ENCODE measurements around the gene BIN1. TPM values are rescaled to one million over a fixed set of nuclear protein-coding genes. Genes with fewer than 3 reads are reported as not detected.

The BIN1 gene
- total RNA-seq, 1 experiment from 2014 or later: 58.6 TPM

DNA sequence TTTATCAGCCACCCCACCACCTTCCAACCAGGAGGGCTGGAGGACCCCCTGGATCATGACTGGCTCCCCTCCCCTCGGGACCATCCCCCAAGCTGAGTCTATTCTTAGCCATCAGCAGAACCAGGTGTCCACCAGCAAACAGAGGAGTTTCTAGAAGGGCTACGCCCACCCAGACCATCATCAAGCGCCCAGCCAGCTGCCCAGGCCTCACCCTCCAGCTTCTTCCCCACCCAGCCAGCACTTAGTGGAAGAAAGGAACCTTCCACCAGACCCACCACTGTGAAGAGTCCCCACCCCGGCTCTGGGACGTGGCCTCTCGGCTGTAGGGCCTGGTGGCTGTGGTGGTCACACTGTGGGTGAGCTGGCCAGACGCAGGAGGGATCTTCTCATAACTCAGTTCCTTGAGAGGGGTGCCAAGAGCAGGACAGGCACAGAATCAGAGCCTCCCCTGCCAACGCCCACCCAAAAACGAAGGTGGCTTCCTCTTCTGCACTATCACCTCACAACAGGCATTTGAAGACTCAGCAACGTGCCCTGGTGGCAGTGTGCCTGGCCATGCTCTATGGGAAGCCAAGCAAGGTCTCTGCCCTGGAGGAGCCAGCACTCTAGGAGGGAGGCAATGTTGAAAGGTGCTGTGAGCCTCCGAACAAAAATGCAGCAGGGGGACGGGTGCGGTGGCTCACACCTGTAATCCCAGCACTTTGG, 19.0 kb downstream of the BIN1 start:
- Histone ChIP-seq H3K36me3 (ENCODE audit: control insufficient read depth, insufficient read depth, low read length) (no peaks in the 10 kb centered on the region), H3K4me3 (ENCODE audit: low read depth in 2 of 2, low read length in 2 of 2) (no peak overlapping the region), H3K4me1 (ENCODE audit: control insufficient read depth, insufficient read depth, low read length) (peaks cover 42% of the 10 kb centered on the region), H3K27me3 (ENCODE audit: control insufficient read depth, insufficient read depth, low read length) (no peaks in the 10 kb centered on the region), H3K9me3 (ENCODE audit: control insufficient read depth, insufficient read depth, low read depth, low read length) (no peaks in the 10 kb centered on the region), H3K27ac (ENCODE audit: low read length) (no peak overlapping the region)
- no TSS peak for BruUV-seq (replicated peaks)
- DNase-seq (ENCODE audit: low read depth, low spot score) (no peak), ATAC-seq (no peak)
- ChIA-PET CTCF (interaction anchor here (0.6 kb wide), 1 partner anchor 14 kb away, joined by 3 read pairs; no protein-coding TSS in a partner anchor), POLR2A (no interaction called here)
- in situ Hi-C loops (cut with HindIII; ENCODE audit: low pct_unique_long_range_greater_than_20kb, low sequenced_read_pairs): no loop called here
- no peak for TF ChIP-seq REST (IDR thresholded peaks at IDR 0.05; ENCODE audit: insufficient read depth in 1 of 2, low read depth in 2 of 2, low read length in 1 of 2)
- no peak for TF ChIP-seq POLR2AphosphoS5 (IDR thresholded peaks at IDR 0.05; ENCODE audit: low read depth, low read length)
- TF ChIP-seq TCF7L2 (IDR thresholded peaks at IDR 0.05; ENCODE audit: low read depth, low read length): no peak
- TF ChIP-seq SIN3A (IDR thresholded peaks at IDR 0.05; ENCODE audit: borderline replicate concordance, insufficient read depth, low read depth, low read length): no peak
- TF ChIP-seq, protein P1, sequence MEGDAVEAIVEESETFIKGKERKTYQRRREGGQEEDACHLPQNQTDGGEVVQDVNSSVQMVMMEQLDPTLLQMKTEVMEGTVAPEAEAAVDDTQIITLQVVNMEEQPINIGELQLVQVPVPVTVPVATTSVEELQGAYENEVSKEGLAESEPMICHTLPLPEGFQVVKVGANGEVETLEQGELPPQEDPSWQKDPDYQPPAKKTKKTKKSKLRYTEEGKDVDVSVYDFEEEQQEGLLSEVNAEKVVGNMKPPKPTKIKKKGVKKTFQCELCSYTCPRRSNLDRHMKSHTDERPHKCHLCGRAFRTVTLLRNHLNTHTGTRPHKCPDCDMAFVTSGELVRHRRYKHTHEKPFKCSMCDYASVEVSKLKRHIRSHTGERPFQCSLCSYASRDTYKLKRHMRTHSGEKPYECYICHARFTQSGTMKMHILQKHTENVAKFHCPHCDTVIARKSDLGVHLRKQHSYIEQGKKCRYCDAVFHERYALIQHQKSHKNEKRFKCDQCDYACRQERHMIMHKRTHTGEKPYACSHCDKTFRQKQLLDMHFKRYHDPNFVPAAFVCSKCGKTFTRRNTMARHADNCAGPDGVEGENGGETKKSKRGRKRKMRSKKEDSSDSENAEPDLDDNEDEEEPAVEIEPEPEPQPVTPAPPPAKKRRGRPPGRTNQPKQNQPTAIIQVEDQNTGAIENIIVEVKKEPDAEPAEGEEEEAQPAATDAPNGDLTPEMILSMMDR (IDR thresholded peaks at IDR 0.05): no peak
- intact Hi-C loops (cut with micrococcal nuclease; ENCODE audit: unreplicated experiment): no loop called here

- Histone ChIP-seq H3K27me3 (ENCODE audit: control insufficient read depth, insufficient read depth, low read length) (no peaks in the 10 kb centered on the region), H3K4me1 (ENCODE audit: control insufficient read depth, insufficient read depth, low read length) (peaks cover 48% of the 10 kb centered on the region), H3K27ac (ENCODE audit: low read length) (no peak overlapping the region), H3K4me3 (ENCODE audit: low read depth in 2 of 2, low read length in 2 of 2) (no peak overlapping the region), H3K36me3 (ENCODE audit: control insufficient read depth, insufficient read depth, low read length) (no peaks in the 10 kb centered on the region), H3K9me3 (ENCODE audit: control insufficient read depth, insufficient read depth, low read depth, low read length) (no peaks in the 10 kb centered on the region)
- DNase-seq (ENCODE audit: low read depth, low spot score): no peak
- CTCF ChIA-PET: interaction anchor here (0.6 kb wide), 1 partner anchor 13 kb away, joined by 3 read pairs; no protein-coding TSS in a partner anchor
- intact Hi-C loops (cut with micrococcal nuclease; ENCODE audit: unreplicated experiment): no loop called here
- BruUV-seq (replicated peaks): no TSS peak
- POLR2A ChIA-PET: no interaction called here
- in situ Hi-C loops (cut with HindIII; ENCODE audit: low pct_unique_long_range_greater_than_20kb, low sequenced_read_pairs): no loop called here
- no peak for ATAC-seq
- TF ChIP-seq, protein P1 (IDR thresholded peaks at IDR 0.05): no peak
- no peak for TF ChIP-seq POLR2AphosphoS5 (IDR thresholded peaks at IDR 0.05; ENCODE audit: low read depth, low read length)
- no peak for TF ChIP-seq TCF7L2 (IDR thresholded peaks at IDR 0.05; ENCODE audit: low read depth, low read length)
These were observed 19.8 kb downstream of the BIN1 start for GRCh38 chr2:127086990-127087790.

Data from Panc1 (cell line).